Daoy (cell line): ENCODE results near the gene SLC4A7. TPM values are rescaled to one million over a fixed set of nuclear protein-coding genes. Genes with fewer than 3 reads are reported as not detected.

Experiments
- DNase-seq: peaks from one replicate; pipeline ENCODE4 v3.0.0-alpha.2; 2015; ENCODE audit warnings: low read depth
- total RNA-seq: library from RNA; depleted of rRNA; stranded (reverse); fragments of >200 nt; shearing (Covaris generic); gene quantifications from 2 replicates; pipeline ENCODE4 v1.2.3, GENCODE V29; 2014; rRNA removed

The SLC4A7 gene
- total RNA-seq, 1 experiment from 2014 or later = 63.0 TPM

- no peak for DNase-seq
These were observed 158.8 kb downstream of the SLC4A7 start for GRCh38 chr3:27325419-27325818.

GRCh38 chr3:27324686-27325085, 159.5 kb downstream of the SLC4A7 start:
- DNase-seq = no peak

- no peak for DNase-seq
These were observed 161.1 kb downstream of the SLC4A7 start for GRCh38 chr3:27323087-27323570.

Other genes with a start within 250 kb of the SLC4A7 start
- 0.29 and 1.3 TPM in 2 replicates for gene NEK10, start 115.0 kb downstream of the SLC4A7 start, total RNA-seq
- gene EOMES, start 237.9 kb upstream of the SLC4A7 start, total RNA-seq = 0.06 and 0.68 TPM in 2 replicates